Hepatocyte (in vitro differentiated cells): ENCODE results near the gene SMPX.

Experiments
- EZH2 ChIP-seq: fragments of 200-600 bp; sonication (generic); IDR thresholded peaks from 2 replicates; pipeline ENCODE4 v1.6.1; 2016; ENCODE audit warnings: antibody characterized with exemption, mild to moderate bottlenecking, borderline replicate concordance
- EZH2phosphoT487 ChIP-seq: fragments of 200-600 bp; sonication (generic); IDR thresholded peaks from one replicate; pipeline ENCODE4 v1.6.1; 2018; ENCODE audit warnings: antibody characterized with exemption, mild to moderate bottlenecking, low read depth, moderate library complexity; ENCODE audit not compliant: unreplicated experiment, severe bottlenecking
- TF ChIP-seq, protein P1 (sequence below): fragments of 200-600 bp; sonication (generic); IDR thresholded peaks from 2 replicates; pipeline ENCODE4 v1.5.1; 2016; ENCODE audit warnings: antibody characterized with exemption, mild to moderate bottlenecking; ENCODE audit not compliant: poor library complexity

- TF ChIP-seq, protein P1, sequence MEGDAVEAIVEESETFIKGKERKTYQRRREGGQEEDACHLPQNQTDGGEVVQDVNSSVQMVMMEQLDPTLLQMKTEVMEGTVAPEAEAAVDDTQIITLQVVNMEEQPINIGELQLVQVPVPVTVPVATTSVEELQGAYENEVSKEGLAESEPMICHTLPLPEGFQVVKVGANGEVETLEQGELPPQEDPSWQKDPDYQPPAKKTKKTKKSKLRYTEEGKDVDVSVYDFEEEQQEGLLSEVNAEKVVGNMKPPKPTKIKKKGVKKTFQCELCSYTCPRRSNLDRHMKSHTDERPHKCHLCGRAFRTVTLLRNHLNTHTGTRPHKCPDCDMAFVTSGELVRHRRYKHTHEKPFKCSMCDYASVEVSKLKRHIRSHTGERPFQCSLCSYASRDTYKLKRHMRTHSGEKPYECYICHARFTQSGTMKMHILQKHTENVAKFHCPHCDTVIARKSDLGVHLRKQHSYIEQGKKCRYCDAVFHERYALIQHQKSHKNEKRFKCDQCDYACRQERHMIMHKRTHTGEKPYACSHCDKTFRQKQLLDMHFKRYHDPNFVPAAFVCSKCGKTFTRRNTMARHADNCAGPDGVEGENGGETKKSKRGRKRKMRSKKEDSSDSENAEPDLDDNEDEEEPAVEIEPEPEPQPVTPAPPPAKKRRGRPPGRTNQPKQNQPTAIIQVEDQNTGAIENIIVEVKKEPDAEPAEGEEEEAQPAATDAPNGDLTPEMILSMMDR = no peak
- TF ChIP-seq EZH2phosphoT487 = no peak
- no peak for TF ChIP-seq EZH2
These were observed 10.4 kb downstream of the SMPX start for GRCh38 chrX:21747558-21747957.
